ENCODE data around the gene NSL1.
"Not testable (repeated sequence)": the region's sequence is repeated elsewhere in the genome, so short reads cannot be mapped to it uniquely, and the experiment has no call there.

The NSL1 gene

GRCh38 chr1:212722270-212722957 lies 69.2 kb downstream of the NSL1 start:
- Histone ChIP-seq H3K4me1 (no peaks in the 10 kb centered on the region), H3K27me3 (ENCODE audit: low read depth) (no peaks in the 10 kb centered on the region), H3K36me3 (replicated peaks) (no peaks in the 10 kb centered on the region), H3K4me3 (no peak overlapping the region), H3K9me3 (0 out of 2 replicates have a peak, but pooled peaks cover 2% of the 10 kb centered on the region)
- DNase-seq (ENCODE audit: low spot score in 2 of 2): no peak
- in situ Hi-C loops (cut with MboI; ENCODE audit: low sequenced_read_pairs): no loop called here

GRCh38 chr1:212721388-212722247 lies 70.0 kb downstream of the NSL1 start:
- in situ Hi-C loops (cut with MboI; ENCODE audit: low sequenced_read_pairs): no loop called here
- no peak for DNase-seq (ENCODE audit: low spot score in 2 of 2)
- Histone ChIP-seq H3K27me3 (ENCODE audit: low read depth) (no peaks in the 10 kb centered on the region), H3K4me3 (no peak overlapping the region), H3K4me1 (no peaks in the 10 kb centered on the region), H3K36me3 (replicated peaks) (no peaks in the 10 kb centered on the region), H3K9me3 (0 out of 2 replicates have a peak, but pooled peaks cover 2% of the 10 kb centered on the region)

GRCh38 chr1:212719633-212720032 lies 71.9 kb downstream of the NSL1 start:
- no peak for DNase-seq (ENCODE audit: low spot score in 2 of 2)
- H3K9me3 ChIP-seq: 0 out of 2 replicates have a peak, but pooled peaks cover 2% of the 10 kb centered on the region
- H3K27me3 ChIP-seq (ENCODE audit: low read depth): no peaks in the 10 kb centered on the region
- no peaks in the 10 kb centered on the region for H3K36me3 ChIP-seq (replicated peaks)
- H3K4me1 ChIP-seq: no peaks in the 10 kb centered on the region
- no peak overlapping the region for H3K4me3 ChIP-seq
- in situ Hi-C loops (cut with MboI; ENCODE audit: low sequenced_read_pairs): no loop called here

- H3K4me1 ChIP-seq: no peaks in the 10 kb centered on the region
- no peak for DNase-seq (ENCODE audit: low spot score in 2 of 2)
- no peaks in the 10 kb centered on the region for H3K27me3 ChIP-seq (ENCODE audit: low read depth)
- no peak overlapping the region for H3K4me3 ChIP-seq
- in situ Hi-C loops (cut with MboI; ENCODE audit: low sequenced_read_pairs): no loop called here
- no peaks in the 10 kb centered on the region for H3K36me3 ChIP-seq (replicated peaks)
- 0 out of 2 replicates have a peak, but pooled peaks cover 2% of the 10 kb centered on the region for H3K9me3 ChIP-seq
Measured at GRCh38 chr1:212718499-212718898, 73.1 kb downstream of the NSL1 start.

GRCh38 chr1:212716161-212716560 lies 75.4 kb downstream of the NSL1 start:
- Histone ChIP-seq H3K4me3 (no peak overlapping the region), H3K4me1 (peaks cover 3% of the 10 kb centered on the region), H3K27me3 (ENCODE audit: low read depth) (no peaks in the 10 kb centered on the region), H3K9me3 (0 out of 2 replicates have a peak, but pooled peaks cover 2% of the 10 kb centered on the region), H3K36me3 (replicated peaks) (no peaks in the 10 kb centered on the region)
- in situ Hi-C loops (cut with MboI; ENCODE audit: low sequenced_read_pairs): no loop called here
- no peak for DNase-seq (ENCODE audit: low spot score in 2 of 2)

- in situ Hi-C loops (cut with MboI; ENCODE audit: low sequenced_read_pairs): no loop called here
- DNase-seq (ENCODE audit: low spot score in 2 of 2): no peak
- no peaks in the 10 kb centered on the region for H3K36me3 ChIP-seq (replicated peaks)
- no peak overlapping the region for H3K4me3 ChIP-seq
- H3K4me1 ChIP-seq: peaks cover 3% of the 10 kb centered on the region
- no peaks in the 10 kb centered on the region for H3K9me3 ChIP-seq
- H3K27me3 ChIP-seq (ENCODE audit: low read depth): no peaks in the 10 kb centered on the region
Measured at GRCh38 chr1:212713465-212714136, 78.0 kb downstream of the NSL1 start.

GRCh38 chr1:212712451-212713303 lies 78.9 kb downstream of the NSL1 start:
- Histone ChIP-seq H3K4me3 (no peak overlapping the region), H3K9me3 (no peaks in the 10 kb centered on the region), H3K36me3 (replicated peaks) (no peaks in the 10 kb centered on the region), H3K27me3 (ENCODE audit: low read depth) (no peaks in the 10 kb centered on the region), H3K4me1 (peaks cover 3% of the 10 kb centered on the region)
- in situ Hi-C loops (cut with MboI; ENCODE audit: low sequenced_read_pairs): no loop called here
- peak; percentile 25 to 42 for DNase-seq (ENCODE audit: low spot score in 2 of 2)

- H3K36me3 ChIP-seq (replicated peaks); H3K4me3 ChIP-seq; H3K4me1 ChIP-seq; H3K27me3 ChIP-seq (ENCODE audit: low read depth); in situ Hi-C loops (cut with MboI; ENCODE audit: low sequenced_read_pairs); DNase-seq (ENCODE audit: low spot score in 2 of 2); H3K9me3 ChIP-seq: not testable (repeated sequence)
Measured at GRCh38 chr1:212711974-212712373, 79.6 kb downstream of the NSL1 start.

- in situ Hi-C loops (cut with MboI; ENCODE audit: low sequenced_read_pairs): no loop called here
- Histone ChIP-seq H3K4me3 (no peak overlapping the region), H3K4me1 (peaks cover 3% of the 10 kb centered on the region), H3K27me3 (ENCODE audit: low read depth) (no peaks in the 10 kb centered on the region), H3K9me3 (no peaks in the 10 kb centered on the region), H3K36me3 (replicated peaks) (no peaks in the 10 kb centered on the region)
- no peak for DNase-seq (ENCODE audit: low spot score in 2 of 2)
Measured at GRCh38 chr1:212710566-212710965, 81.0 kb downstream of the NSL1 start.

- no peak for DNase-seq (ENCODE audit: low spot score in 2 of 2)
- peaks cover 21% of the 10 kb centered on the region for H3K27me3 ChIP-seq (ENCODE audit: low read depth)
- H3K4me3 ChIP-seq: no peak overlapping the region
- in situ Hi-C loops (cut with MboI; ENCODE audit: low sequenced_read_pairs): no loop called here
- peaks cover 4% of the 10 kb centered on the region for H3K4me1 ChIP-seq
- no peaks in the 10 kb centered on the region for H3K36me3 ChIP-seq (replicated peaks)
- no peaks in the 10 kb centered on the region for H3K9me3 ChIP-seq
Measured at GRCh38 chr1:212703991-212704564, 87.5 kb downstream of the NSL1 start.

- H3K27me3 ChIP-seq (ENCODE audit: low read depth): peaks cover 21% of the 10 kb centered on the region
- H3K4me1 ChIP-seq: peaks cover 9% of the 10 kb centered on the region
- H3K9me3 ChIP-seq: no peaks in the 10 kb centered on the region
- in situ Hi-C loops (cut with MboI; ENCODE audit: low sequenced_read_pairs): no loop called here
- no peak overlapping the region for H3K4me3 ChIP-seq
- no peaks in the 10 kb centered on the region for H3K36me3 ChIP-seq (replicated peaks)
- DNase-seq (ENCODE audit: low spot score in 2 of 2): no peak
Measured at GRCh38 chr1:212702672-212703071, 88.9 kb downstream of the NSL1 start.

GRCh38 chr1:212701910-212702309 lies 89.7 kb downstream of the NSL1 start:
- in situ Hi-C loops (cut with MboI; ENCODE audit: low sequenced_read_pairs): no loop called here
- no peak for DNase-seq (ENCODE audit: low spot score in 2 of 2)
- Histone ChIP-seq H3K4me3 (no peak overlapping the region), H3K9me3 (no peaks in the 10 kb centered on the region), H3K27me3 (ENCODE audit: low read depth) (peaks cover 21% of the 10 kb centered on the region), H3K4me1 (peaks cover 9% of the 10 kb centered on the region), H3K36me3 (replicated peaks) (no peaks in the 10 kb centered on the region)

Data from HAP-1 (cell line).